Adrenal gland (tissue), 5 donors: ENCODE results near the gene CDKAL1.

ENCODE experiments used
- POLR2A ChIP-seq, 2 donors: fragments of 450-650 bp; IDR thresholded peaks; one replicate each; pipeline ENCODE4 v1.6.1; 2017; ENCODE audit warnings: antibody characterized with exemption in 2 of 2, mild to moderate bottlenecking in 2 of 2, moderate library complexity in 1 of 2
- TF ChIP-seq, protein P1 (sequence below), 6 experiments: fragments of 450-650 bp in 4 of 6; fragments of 200-600 bp in 2 of 6; sonication (generic) in 1 of 6; IDR thresholded peaks; 1 replicate in 5 of 6; 2 replicates in 1 of 6; pipeline versions ENCODE4 v1.5.1 to v1.8.0; 2016 to 2021; ENCODE audit warnings: antibody characterized with exemption in 6 of 6, mild to moderate bottlenecking in 2 of 6, moderate library complexity in 1 of 6
- donor health status: DM: no; HTN: no; CAD: no.

- TF ChIP-seq, protein P1, sequence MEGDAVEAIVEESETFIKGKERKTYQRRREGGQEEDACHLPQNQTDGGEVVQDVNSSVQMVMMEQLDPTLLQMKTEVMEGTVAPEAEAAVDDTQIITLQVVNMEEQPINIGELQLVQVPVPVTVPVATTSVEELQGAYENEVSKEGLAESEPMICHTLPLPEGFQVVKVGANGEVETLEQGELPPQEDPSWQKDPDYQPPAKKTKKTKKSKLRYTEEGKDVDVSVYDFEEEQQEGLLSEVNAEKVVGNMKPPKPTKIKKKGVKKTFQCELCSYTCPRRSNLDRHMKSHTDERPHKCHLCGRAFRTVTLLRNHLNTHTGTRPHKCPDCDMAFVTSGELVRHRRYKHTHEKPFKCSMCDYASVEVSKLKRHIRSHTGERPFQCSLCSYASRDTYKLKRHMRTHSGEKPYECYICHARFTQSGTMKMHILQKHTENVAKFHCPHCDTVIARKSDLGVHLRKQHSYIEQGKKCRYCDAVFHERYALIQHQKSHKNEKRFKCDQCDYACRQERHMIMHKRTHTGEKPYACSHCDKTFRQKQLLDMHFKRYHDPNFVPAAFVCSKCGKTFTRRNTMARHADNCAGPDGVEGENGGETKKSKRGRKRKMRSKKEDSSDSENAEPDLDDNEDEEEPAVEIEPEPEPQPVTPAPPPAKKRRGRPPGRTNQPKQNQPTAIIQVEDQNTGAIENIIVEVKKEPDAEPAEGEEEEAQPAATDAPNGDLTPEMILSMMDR (IDR thresholded peaks at IDR 0.05) = no peak
- no peak for TF ChIP-seq POLR2A (IDR thresholded peaks at IDR 0.05)
Observed at GRCh38 chr6:20879526-20879925, 345.3 kb downstream of the CDKAL1 start.
